ENCODE measurements around the gene MYO7B. TPM values are rescaled to one million over a fixed set of nuclear protein-coding genes. Genes with fewer than 3 reads are reported as not detected.

The MYO7B gene
- total RNA-seq, 2 donors from 2014 or later: 0.52 to 0.67 TPM

DNA sequence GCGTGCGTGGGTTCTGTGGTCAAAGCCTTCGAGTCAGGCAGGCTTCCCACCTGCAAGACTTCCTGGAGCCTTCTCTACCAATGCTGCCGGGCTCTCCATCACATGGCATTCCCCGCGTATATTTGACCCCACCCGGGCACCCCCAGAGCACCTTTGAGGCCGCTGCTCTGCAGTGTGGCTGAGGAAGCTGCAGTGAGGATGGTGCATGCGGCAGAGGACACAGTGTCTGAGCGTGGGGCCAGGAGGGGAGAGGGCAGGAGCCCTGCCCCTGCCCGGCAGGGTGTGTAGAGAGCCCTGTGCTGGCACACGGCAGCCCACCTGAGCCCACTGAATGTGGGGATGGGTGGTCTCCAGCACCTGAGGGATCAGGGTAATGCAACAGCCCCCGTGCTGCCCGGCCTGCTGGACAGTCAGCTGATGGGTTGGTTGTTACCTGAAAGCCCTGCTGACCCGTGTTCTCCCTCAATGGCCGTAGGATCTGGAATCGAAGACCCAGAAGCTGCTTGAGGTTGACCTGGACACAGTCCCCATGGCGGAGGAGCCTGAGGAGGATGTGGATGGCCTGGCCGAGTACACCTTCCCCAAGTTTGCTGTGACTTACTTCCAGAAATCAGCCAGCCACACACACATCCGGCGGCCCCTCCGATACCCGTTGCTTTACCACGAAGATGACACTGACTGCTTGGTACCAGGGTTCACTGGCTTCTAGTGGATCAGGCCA lies 73.7 kb downstream of the MYO7B start:
- no peak for DNase-seq (ENCODE audit: low spot score)
- Histone ChIP-seq H3K27ac (no peak overlapping the region), H3K27me3 (no peaks in the 10 kb centered on the region), H3K9me3 (peaks cover 0 to 14% of the 10 kb centered on the region in 2 donors), H3K4me3 (no peak overlapping the region), H3K4me1 (no peaks in the 10 kb centered on the region), H3K36me3 (no peaks in the 10 kb centered on the region)
- TF ChIP-seq, protein P1, sequence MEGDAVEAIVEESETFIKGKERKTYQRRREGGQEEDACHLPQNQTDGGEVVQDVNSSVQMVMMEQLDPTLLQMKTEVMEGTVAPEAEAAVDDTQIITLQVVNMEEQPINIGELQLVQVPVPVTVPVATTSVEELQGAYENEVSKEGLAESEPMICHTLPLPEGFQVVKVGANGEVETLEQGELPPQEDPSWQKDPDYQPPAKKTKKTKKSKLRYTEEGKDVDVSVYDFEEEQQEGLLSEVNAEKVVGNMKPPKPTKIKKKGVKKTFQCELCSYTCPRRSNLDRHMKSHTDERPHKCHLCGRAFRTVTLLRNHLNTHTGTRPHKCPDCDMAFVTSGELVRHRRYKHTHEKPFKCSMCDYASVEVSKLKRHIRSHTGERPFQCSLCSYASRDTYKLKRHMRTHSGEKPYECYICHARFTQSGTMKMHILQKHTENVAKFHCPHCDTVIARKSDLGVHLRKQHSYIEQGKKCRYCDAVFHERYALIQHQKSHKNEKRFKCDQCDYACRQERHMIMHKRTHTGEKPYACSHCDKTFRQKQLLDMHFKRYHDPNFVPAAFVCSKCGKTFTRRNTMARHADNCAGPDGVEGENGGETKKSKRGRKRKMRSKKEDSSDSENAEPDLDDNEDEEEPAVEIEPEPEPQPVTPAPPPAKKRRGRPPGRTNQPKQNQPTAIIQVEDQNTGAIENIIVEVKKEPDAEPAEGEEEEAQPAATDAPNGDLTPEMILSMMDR (IDR thresholded peaks at IDR 0.05): no peak

GRCh38 chr2:127609818-127610217 lies 74.3 kb downstream of the MYO7B start:
- no peaks in the 10 kb centered on the region for H3K27me3 ChIP-seq
- peaks cover 0 to 14% of the 10 kb centered on the region in 2 donors for H3K9me3 ChIP-seq
- H3K4me3 ChIP-seq: no peak overlapping the region
- H3K36me3 ChIP-seq: no peaks in the 10 kb centered on the region
- H3K4me1 ChIP-seq: no peaks in the 10 kb centered on the region
- no peak overlapping the region for H3K27ac ChIP-seq
- TF ChIP-seq, protein P1 (IDR thresholded peaks at IDR 0.05): no peak
- DNase-seq (ENCODE audit: low spot score): no peak

DNA sequence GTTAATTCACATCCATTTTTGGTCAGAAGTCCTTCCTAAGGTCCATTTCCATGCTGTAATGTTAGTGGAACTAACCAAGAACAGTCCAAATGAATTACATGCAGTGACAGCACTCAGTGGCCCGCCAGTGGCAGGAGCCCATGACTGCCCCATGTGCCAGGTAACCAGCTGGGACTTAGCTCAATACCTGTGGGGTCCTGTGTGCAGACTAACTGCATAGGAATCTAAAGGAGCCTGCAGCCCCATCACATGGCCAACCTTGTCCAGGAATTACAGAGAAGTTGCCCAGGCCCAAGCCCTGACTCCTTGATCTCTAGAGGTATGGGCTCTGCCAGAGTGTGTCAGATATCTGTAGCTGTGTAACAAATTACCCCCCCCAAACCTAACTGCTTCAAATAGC lies 75.1 kb downstream of the MYO7B start:
- H3K4me3 ChIP-seq: no peak overlapping the region

DNA sequence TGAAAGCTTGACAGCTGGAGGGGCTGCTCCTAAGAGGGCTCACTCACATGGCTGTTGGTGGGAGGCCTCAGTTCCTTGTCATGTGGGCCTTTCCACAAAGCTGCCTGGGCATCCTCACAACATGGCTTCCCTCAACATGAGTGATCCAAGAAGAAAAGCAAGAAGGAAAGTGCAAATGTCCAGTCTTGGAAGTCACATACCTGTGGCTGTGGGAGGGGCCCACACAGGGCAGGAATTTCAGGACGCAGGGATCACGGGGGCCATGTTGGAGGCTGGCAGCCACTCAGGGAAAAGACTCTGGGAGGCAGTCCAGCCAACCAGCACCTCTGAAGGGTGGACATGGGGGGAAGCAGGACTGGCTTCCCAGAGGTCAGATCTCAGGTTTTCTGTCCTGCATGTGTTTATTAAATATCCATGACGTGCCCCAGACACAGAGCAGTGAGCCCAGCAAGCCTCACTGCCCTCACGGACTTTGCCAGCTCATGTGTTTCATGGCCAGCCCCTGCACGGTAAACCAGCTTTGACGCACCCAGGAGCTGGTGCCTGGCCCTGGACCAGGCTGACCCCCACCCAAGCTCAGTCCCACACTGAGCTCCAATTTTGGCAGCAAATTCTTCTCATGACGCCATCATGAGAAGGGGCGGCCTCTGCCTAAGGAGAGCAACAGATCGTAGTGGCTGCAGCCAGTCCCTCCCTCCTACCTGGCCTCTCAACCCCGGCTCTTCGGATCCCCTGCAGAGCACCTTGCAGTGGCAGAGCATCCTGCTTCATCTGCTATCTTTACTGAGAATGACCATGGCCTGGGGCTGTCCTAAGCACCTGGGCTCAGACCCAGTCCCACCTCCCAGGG lies 75.8 kb downstream of the MYO7B start:
- DNase-seq (ENCODE audit: low spot score): no peak
- no peak overlapping the region for H3K4me3 ChIP-seq
- no peaks in the 10 kb centered on the region for H3K27me3 ChIP-seq
- H3K36me3 ChIP-seq: no peaks in the 10 kb centered on the region
- peaks cover 0 to 14% of the 10 kb centered on the region in 2 donors for H3K9me3 ChIP-seq
- H3K27ac ChIP-seq: no peak overlapping the region
- H3K4me1 ChIP-seq: no peaks in the 10 kb centered on the region
- TF ChIP-seq, protein P1 (IDR thresholded peaks at IDR 0.05): no peak

More for the DNA sequence above, 75.1 kb downstream of the MYO7B start:
- Histone ChIP-seq H3K36me3 (no peaks in the 10 kb centered on the region), H3K9me3 (peaks cover 0 to 14% of the 10 kb centered on the region in 2 donors), H3K27ac (no peak overlapping the region), H3K4me1 (no peaks in the 10 kb centered on the region), H3K27me3 (no peaks in the 10 kb centered on the region)
- DNase-seq (ENCODE audit: low spot score): no peak
- TF ChIP-seq, protein P1 (IDR thresholded peaks at IDR 0.05): no peak

DNA sequence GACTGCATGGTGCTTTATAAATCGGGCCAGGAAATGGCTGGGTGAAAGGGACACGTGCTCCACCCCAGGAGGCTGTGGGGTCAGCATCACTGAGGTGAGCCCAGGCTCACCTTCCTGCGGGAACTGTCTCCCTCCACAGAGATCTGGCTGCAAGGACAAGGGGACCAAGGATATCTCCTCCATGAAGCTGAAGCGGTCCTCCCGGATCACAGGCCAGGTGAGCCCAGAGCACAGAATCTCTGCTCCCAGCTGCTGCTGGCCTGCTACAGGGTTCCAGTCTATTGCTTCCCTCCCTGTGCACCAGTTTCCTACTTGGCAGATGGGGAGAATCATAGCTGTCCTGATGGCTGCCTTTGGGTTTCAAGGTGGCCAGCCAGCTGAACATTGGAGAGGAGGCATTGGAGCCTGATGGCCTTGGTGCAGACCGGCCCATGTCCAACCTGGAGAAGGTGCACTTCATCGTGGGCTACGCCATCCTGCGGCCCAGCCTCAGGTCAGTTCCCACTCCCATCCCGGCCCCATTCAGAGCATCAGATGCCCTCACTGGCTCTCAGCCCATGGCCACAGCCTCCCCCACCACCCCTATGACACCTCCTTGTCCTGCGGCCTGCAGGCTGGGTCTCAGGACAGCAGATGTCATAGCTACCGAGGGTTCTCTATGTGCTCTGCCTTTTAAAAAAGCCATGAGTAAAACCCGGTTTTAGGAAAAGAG lies 76.8 kb downstream of the MYO7B start:
- no peak overlapping the region for H3K4me3 ChIP-seq
- H3K27me3 ChIP-seq: no peaks in the 10 kb centered on the region
- no peak for DNase-seq (ENCODE audit: low spot score)
- peaks cover 0 to 14% of the 10 kb centered on the region in 2 donors for H3K9me3 ChIP-seq
- no peak overlapping the region for H3K27ac ChIP-seq
- H3K36me3 ChIP-seq: no peaks in the 10 kb centered on the region
- TF ChIP-seq, protein P1 (IDR thresholded peaks at IDR 0.05): no peak
- no peaks in the 10 kb centered on the region for H3K4me1 ChIP-seq

All from right atrium auricular region (tissue), 2 donors.